Upper lobe of left lung (tissue), 4 donors: ENCODE results near the gene GOSR2.

Experiments used
- POLR2AphosphoS5 ChIP-seq, 2 donors: sonication (generic); formaldehyde crosslinking; IDR thresholded peaks; one replicate each; pipeline ENCODE4 v1.5.1; 2017; ENCODE audit warnings: antibody characterized with exemption in 2 of 2
- TF ChIP-seq, protein P1 (sequence below), 6 experiments: fragments of 450-650 bp in 4 of 6; fragments of 200-600 bp in 2 of 6; sonication (generic) in 2 of 6; IDR thresholded peaks; one replicate each; pipeline ENCODE4 v1.5.1; 2016 to 2019; ENCODE audit warnings: antibody characterized with exemption in 6 of 6

- TF ChIP-seq, protein P1, sequence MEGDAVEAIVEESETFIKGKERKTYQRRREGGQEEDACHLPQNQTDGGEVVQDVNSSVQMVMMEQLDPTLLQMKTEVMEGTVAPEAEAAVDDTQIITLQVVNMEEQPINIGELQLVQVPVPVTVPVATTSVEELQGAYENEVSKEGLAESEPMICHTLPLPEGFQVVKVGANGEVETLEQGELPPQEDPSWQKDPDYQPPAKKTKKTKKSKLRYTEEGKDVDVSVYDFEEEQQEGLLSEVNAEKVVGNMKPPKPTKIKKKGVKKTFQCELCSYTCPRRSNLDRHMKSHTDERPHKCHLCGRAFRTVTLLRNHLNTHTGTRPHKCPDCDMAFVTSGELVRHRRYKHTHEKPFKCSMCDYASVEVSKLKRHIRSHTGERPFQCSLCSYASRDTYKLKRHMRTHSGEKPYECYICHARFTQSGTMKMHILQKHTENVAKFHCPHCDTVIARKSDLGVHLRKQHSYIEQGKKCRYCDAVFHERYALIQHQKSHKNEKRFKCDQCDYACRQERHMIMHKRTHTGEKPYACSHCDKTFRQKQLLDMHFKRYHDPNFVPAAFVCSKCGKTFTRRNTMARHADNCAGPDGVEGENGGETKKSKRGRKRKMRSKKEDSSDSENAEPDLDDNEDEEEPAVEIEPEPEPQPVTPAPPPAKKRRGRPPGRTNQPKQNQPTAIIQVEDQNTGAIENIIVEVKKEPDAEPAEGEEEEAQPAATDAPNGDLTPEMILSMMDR (IDR thresholded peaks at IDR 0.05): no peak
- no peak for TF ChIP-seq POLR2AphosphoS5 (IDR thresholded peaks at IDR 0.05)
These were observed 61.4 kb downstream of the GOSR2 start for GRCh38 chr17:46984341-46984740.
